ENCODE data around the gene ZNF526.

- TF ChIP-seq ELF4 (IDR thresholded peaks at IDR 0.05): no peak
- no peak for TF ChIP-seq SP1 (IDR thresholded peaks at IDR 0.05)
- TF ChIP-seq FOXM1 (IDR thresholded peaks at IDR 0.05; ENCODE audit: borderline replicate concordance): no peak
- no peak for TF ChIP-seq TARDBP (IDR thresholded peaks at IDR 0.05)
- TF ChIP-seq, protein P1, sequence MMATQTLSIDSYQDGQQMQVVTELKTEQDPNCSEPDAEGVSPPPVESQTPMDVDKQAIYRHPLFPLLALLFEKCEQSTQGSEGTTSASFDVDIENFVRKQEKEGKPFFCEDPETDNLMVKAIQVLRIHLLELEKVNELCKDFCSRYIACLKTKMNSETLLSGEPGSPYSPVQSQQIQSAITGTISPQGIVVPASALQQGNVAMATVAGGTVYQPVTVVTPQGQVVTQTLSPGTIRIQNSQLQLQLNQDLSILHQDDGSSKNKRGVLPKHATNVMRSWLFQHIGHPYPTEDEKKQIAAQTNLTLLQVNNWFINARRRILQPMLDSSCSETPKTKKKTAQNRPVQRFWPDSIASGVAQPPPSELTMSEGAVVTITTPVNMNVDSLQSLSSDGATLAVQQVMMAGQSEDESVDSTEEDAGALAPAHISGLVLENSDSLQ (IDR thresholded peaks at IDR 0.05): no peak
- TF ChIP-seq ZNF384 (IDR thresholded peaks at IDR 0.05): no peak
- TF ChIP-seq BHLHE40 (IDR thresholded peaks at IDR 0.05; ENCODE audit: borderline replicate concordance): no peak
- no peak for TF ChIP-seq LEF1 (IDR thresholded peaks at IDR 0.05; ENCODE audit: borderline replicate concordance)
- TF ChIP-seq SUZ12 (IDR thresholded peaks at IDR 0.05): no peak
- TF ChIP-seq NFRKB (IDR thresholded peaks at IDR 0.05): no peak
- TF ChIP-seq ARNT (IDR thresholded peaks at IDR 0.05): no peak
- TF ChIP-seq FOXK2 (IDR thresholded peaks at IDR 0.05): no peak
- TF ChIP-seq HDGF (IDR thresholded peaks at IDR 0.05; ENCODE audit: borderline replicate concordance): no peak
- no peak for TF ChIP-seq FOXA1 (IDR thresholded peaks at IDR 0.05)
Measured at GRCh38 chr19:42271045-42271419, 50.9 kb downstream of the ZNF526 start.

All from HEK293T (cell line).